Muscle layer of duodenum (tissue), 2 donors: ENCODE results near the gene PSMB2.

Experiments
- H3K27ac ChIP-seq: one replicate; pipeline ENCODE4 v1.7.0; 2013; ENCODE audit warnings: mild to moderate bottlenecking, low read length
- H3K27me3 ChIP-seq: one replicate; pipeline ENCODE4 v1.7.0; 2013; ENCODE audit warnings: low read depth, mild to moderate bottlenecking, control low read depth, low read length
- H3K36me3 ChIP-seq, 2 donors: one replicate each; pipeline ENCODE4 v1.7.0; 2013; ENCODE audit warnings: low read length in 2 of 2, control low read depth in 1 of 2, mild to moderate bottlenecking in 1 of 2; ENCODE audit not compliant: insufficient read depth in 2 of 2, control insufficient read depth in 1 of 2
- H3K4me1 ChIP-seq, 2 donors: one replicate each; pipeline ENCODE4 v1.7.0; 2013; ENCODE audit warnings: low read length in 2 of 2, mild to moderate bottlenecking in 2 of 2, control low read depth in 1 of 2, moderate library complexity in 1 of 2; ENCODE audit not compliant: insufficient read depth in 2 of 2, control insufficient read depth in 1 of 2
- H3K4me3 ChIP-seq, 2 donors: one replicate each; pipeline ENCODE4 v1.7.0; 2013; ENCODE audit warnings: low read length in 2 of 2, low read depth in 1 of 2, mild to moderate bottlenecking in 1 of 2
- H3K9me3 ChIP-seq, 2 donors: one replicate each; pipeline ENCODE4 v1.7.0; 2013; ENCODE audit warnings: low read length in 2 of 2, control low read depth in 1 of 2, mild to moderate bottlenecking in 1 of 2; ENCODE audit not compliant: control insufficient read depth in 1 of 2
- donor health status: healthy.

The PSMB2 gene

DNA sequence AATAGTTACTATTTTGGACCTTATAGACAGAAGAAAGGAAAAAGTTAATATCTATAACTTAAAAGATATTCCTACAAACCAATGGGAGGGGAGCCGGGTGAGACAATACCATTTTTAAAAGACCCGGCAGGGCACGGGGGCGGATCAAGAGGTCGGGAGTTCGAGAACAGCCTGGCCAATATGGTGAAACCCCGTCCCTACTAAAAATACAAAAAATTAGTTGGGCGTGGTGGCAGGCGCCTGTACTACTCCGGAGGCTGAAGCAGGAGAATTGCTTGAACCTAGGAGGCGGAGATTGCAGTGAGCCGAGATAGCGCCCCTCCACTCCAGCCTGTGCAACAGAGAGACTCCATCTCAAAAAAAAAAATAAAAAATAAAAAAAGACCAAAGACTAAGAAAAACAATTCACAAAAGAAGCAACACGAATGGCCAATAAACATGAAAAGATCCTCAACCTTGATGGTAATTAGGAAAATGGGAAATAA, 1.2 kb upstream of the PSMB2 start:
- Histone ChIP-seq H3K27me3 (no peaks in the 10 kb centered on the region), H3K9me3 (no peaks in the 10 kb centered on the region), H3K36me3 (no peaks in the 10 kb centered on the region), H3K4me3 (peak overlapping the region; percentile 73 to 93), H3K27ac (peak overlapping the region; percentile 96), H3K4me1 (peaks cover 6 to 28% of the 10 kb centered on the region in 2 donors)

DNA sequence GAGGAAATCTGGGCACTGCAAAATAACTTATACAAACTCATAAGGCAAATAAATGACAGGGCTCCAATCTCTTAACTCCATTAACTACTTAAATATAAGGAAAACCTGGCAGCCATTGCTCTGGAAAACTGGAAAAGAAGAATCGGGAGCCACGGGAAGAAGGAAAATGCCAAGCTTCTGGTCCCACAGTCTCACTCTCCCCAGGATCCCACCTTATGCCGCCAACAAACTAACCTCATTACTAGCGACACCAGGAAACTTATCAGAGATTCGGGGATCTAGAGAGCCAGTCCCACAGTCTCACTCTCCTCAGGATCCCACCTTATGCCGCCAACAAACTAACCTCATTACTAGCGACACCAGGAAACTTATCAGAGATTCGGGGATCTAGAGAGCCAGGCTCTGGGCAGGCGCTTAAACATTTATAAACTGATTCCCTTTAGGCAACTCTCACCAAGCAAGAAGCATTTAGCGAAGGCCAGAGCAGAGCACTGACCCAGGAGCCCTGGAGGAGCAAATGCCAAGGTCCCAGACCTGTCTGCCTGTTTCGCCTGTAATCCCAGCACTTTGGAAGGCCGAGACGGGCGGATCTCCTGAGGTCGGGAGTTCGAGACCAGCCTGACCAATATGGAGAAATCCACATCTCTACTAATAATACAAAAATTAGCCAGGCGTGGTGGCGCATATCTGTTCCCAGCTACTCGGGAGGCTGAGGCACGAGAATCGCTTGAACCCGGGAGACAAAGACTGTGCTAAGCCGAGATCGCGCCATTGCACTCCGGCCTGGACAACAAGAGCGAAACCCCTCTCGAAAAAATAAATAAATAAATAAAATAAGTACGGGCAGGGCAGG, 720 bp downstream of the PSMB2 start:
- Histone ChIP-seq H3K4me3 (peak overlapping the region; percentile 73 to 93), H3K27me3 (no peaks in the 10 kb centered on the region), H3K4me1 (peaks cover 13 to 43% of the 10 kb centered on the region in 2 donors), H3K27ac (peak overlapping the region; percentile 96), H3K36me3 (peaks cover 0 to 3% of the 10 kb centered on the region in 2 donors), H3K9me3 (no peaks in the 10 kb centered on the region)

- Histone ChIP-seq H3K27ac (peak overlapping the region; percentile 88), H3K4me1 (peaks cover 13 to 43% of the 10 kb centered on the region in 2 donors), H3K4me3 (peak overlapping the region; percentile 55 to 60)
Observed at GRCh38 chr1:35637401-35637809, 3.9 kb downstream of the PSMB2 start.

DNA sequence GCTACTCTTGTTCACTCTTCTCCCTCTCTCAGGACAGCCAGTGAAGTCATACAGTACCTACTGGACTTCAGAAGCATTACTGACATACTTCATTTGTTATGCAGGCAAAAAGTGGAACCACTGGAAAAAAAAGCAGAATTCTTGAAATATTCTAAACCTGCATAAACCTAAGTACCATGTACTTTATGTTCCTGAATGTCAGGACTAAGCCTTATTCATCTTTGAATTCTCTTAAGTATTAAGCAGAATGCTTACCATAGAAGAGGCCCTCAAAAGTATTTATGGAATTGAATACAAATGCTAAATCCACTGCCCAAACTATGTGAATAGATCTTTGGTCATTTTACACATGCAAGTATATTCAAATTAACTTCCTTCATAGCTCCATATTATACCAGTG, 7.8 kb downstream of the PSMB2 start:
- Histone ChIP-seq H3K9me3 (no peaks in the 10 kb centered on the region), H3K27me3 (no peaks in the 10 kb centered on the region), H3K4me3 (no peak overlapping the region), H3K4me1 (peaks cover 7 to 29% of the 10 kb centered on the region in 2 donors), H3K27ac (no peak overlapping the region), H3K36me3 (peaks cover 23 to 34% of the 10 kb centered on the region in 2 donors)

More at GRCh38 chr1:35637401-35637809, 3.9 kb downstream of the PSMB2 start:
- Histone ChIP-seq H3K36me3 (peaks cover 4 to 10% of the 10 kb centered on the region in 2 donors), H3K9me3 (no peaks in the 10 kb centered on the region), H3K27me3 (no peaks in the 10 kb centered on the region)

DNA sequence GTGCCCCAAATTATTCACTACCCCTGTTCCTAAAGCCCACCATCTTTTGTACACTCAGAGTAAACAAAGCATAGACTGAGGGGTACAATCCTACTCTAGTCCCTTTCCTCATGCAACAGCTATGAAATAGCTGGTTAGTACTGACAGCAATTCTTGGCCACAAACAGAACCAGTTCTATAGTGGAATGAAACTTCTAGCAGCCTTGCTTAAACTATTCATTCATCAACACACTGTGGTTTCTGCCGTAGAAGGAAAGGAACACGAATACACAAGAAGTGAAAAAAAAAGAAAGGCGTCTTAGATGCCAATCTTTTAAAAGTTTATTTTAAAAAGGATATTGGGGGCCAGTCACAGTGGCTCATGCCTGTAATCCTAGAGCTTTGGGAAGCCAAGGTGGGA, 9.9 kb downstream of the PSMB2 start:
- Histone ChIP-seq H3K36me3 (peaks cover 23 to 47% of the 10 kb centered on the region in 2 donors), H3K9me3 (no peaks in the 10 kb centered on the region), H3K4me1 (peaks cover 1 to 8% of the 10 kb centered on the region in 2 donors), H3K27me3 (no peaks in the 10 kb centered on the region), H3K27ac (peak overlapping the region; percentile 48), H3K4me3 (no peak overlapping the region)

GRCh38 chr1:35629051-35629450, 12.3 kb downstream of the PSMB2 start:
- Histone ChIP-seq H3K27ac (no peak overlapping the region), H3K4me1 (peaks cover 0 to 5% of the 10 kb centered on the region in 2 donors), H3K27me3 (no peaks in the 10 kb centered on the region), H3K9me3 (no peaks in the 10 kb centered on the region), H3K36me3 (peaks cover 23 to 56% of the 10 kb centered on the region in 2 donors), H3K4me3 (no peak overlapping the region)

GRCh38 chr1:35623832-35624231, 17.5 kb downstream of the PSMB2 start:
- no peaks in the 10 kb centered on the region for H3K9me3 ChIP-seq
- H3K36me3 ChIP-seq: peaks cover 11 to 40% of the 10 kb centered on the region in 2 donors
- no peak overlapping the region for H3K27ac ChIP-seq

DNA sequence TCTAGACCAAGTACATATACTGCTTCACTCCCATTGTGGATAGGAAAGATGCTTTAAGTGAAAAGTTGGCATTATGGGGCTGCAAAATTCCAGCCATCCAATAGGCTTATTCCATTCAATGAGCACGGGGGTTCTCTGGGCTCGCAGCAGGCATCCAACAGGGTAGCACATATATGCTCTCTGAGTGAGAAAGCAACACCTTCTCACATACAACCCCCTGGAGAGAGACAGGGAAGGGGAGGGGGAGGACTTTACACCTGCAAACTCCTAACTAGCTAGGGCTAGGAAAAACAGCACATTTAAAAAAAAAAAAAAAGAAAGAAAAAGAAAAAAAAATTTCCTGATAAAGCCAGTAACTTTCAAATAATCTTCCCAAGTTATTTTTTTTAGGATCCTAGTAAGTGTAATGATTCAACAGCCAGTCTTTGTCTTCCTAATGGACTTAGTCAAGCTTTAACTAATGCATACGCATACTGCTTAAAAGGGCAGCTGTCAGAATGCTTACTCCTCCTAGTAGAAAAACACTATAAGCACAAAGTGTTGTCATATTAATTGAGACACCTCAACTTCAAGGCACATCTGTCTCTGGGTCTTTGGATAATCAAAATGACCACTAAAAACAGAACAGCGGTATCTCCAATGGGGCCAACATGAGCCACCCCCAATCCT, 18.7 kb downstream of the PSMB2 start:
- H3K27me3 ChIP-seq: no peaks in the 10 kb centered on the region
- no peaks in the 10 kb centered on the region for H3K4me1 ChIP-seq
- H3K36me3 ChIP-seq: peaks cover 16 to 35% of the 10 kb centered on the region in 2 donors
- H3K27ac ChIP-seq: no peak overlapping the region
- no peak overlapping the region for H3K4me3 ChIP-seq
- H3K9me3 ChIP-seq: no peaks in the 10 kb centered on the region

More at GRCh38 chr1:35623832-35624231, 17.5 kb downstream of the PSMB2 start:
- Histone ChIP-seq H3K4me3 (no peak overlapping the region), H3K27me3 (no peaks in the 10 kb centered on the region), H3K4me1 (no peaks in the 10 kb centered on the region)

DNA sequence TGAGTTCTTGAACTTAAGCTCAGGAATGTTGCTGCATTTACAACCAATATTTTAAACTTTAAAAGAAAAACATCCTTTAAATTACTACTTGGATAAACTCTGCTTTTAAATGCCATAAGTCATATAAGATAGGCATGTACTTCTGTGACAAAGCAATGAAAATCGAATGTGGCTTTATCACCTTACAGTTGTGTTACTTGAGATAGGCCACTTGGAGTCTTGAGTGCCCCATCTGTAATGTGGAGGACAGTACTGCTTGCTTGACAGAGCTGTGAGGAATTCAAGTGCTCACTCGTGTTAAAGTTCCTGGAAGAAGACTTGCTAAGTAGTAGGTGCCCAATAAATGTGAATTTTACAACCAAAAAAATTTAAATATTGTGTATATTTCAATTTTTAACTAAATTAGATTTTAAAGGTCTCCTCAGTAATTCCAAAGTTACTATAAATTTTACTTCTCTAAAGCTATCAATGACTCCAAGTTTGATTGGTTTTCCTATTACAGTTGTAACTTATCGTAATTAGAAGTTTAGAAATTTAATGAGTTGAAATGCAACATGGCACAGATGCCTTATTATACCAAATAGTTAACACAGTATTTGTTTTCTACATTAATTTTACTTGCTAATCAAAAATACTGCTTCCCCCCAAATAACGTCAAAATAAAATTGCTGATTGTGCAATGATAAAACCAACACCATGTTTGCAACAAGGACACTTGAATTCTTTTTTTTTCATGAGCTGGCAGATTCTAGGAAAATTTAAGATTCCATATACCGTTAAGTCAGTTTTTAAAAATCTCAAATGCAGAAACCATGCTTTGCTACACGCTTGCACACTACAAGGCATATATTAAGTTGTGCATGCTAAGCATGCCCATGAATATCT, 21.8 kb downstream of the PSMB2 start:
- Histone ChIP-seq H3K4me3 (no peak overlapping the region), H3K9me3 (no peaks in the 10 kb centered on the region), H3K4me1 (peaks cover 0 to 11% of the 10 kb centered on the region in 2 donors), H3K36me3 (peaks cover 16 to 23% of the 10 kb centered on the region in 2 donors), H3K27ac (no peak overlapping the region), H3K27me3 (no peaks in the 10 kb centered on the region)

GRCh38 chr1:35615440-35615839, 25.9 kb downstream of the PSMB2 start:
- Histone ChIP-seq H3K9me3 (no peaks in the 10 kb centered on the region), H3K4me1 (peaks cover 0 to 11% of the 10 kb centered on the region in 2 donors), H3K4me3 (no peak overlapping the region), H3K27me3 (no peaks in the 10 kb centered on the region), H3K27ac (no peak overlapping the region), H3K36me3 (peaks cover 14 to 36% of the 10 kb centered on the region in 2 donors)
